ENCODE data around the gene XPR1. TPM values are rescaled to one million over a fixed set of nuclear protein-coding genes. Genes with fewer than 3 reads are reported as not detected.

Gene XPR1
- total RNA-seq, 1 experiment from 2014 or later, result 16.8 TPM

GRCh38 chr1:180933141-180933540 is 301.3 kb downstream of the XPR1 start:
- Histone ChIP-seq H3F3A (ENCODE audit: insufficient read depth, low read depth) (no peaks in the 10 kb centered on the region), H3K79me2 (ENCODE audit: low read depth) (no peaks in the 10 kb centered on the region), H3K4me3 (no peak overlapping the region), H3K4me2 (no peak overlapping the region), H2AFZ (no peak overlapping the region), H3K9me3 (ENCODE audit: insufficient read depth, low read depth) (no peaks in the 10 kb centered on the region), H3K9me2 (ENCODE audit: insufficient read depth) (no peaks in the 10 kb centered on the region), H3K36me3 (ENCODE audit: low read depth) (no peaks in the 10 kb centered on the region), H3K4me1 (replicated peaks; ENCODE audit: insufficient read depth) (no peaks in the 10 kb centered on the region), H4K20me1 (ENCODE audit: insufficient read depth) (no peaks in the 10 kb centered on the region), H3K27me3 (ENCODE audit: insufficient read depth, low read depth) (no peaks in the 10 kb centered on the region), H3K27ac (no peak overlapping the region)
- no peak for TF ChIP-seq EZH2 (IDR thresholded peaks at IDR 0.05; ENCODE audit: low read depth)
- no peak for TF ChIP-seq CTCF (conservative IDR thresholded peaks at IDR 0.05)
- ChIA-PET CTCF (no interaction called here), POLR2A (ENCODE audit: unreplicated experiment) (no interaction called here)
- BruUV-seq (replicated peaks), result no TSS peak
- intact Hi-C loops (cut with micrococcal nuclease; ENCODE audit: unreplicated experiment), result no loop called here
- no peak for DNase-seq

- Histone ChIP-seq H3K36me3 (ENCODE audit: low read depth) (no peaks in the 10 kb centered on the region), H3K27me3 (ENCODE audit: insufficient read depth, low read depth) (no peaks in the 10 kb centered on the region), H3K9me2 (ENCODE audit: insufficient read depth) (no peaks in the 10 kb centered on the region), H3K4me2 (no peak overlapping the region), H3F3A (ENCODE audit: insufficient read depth, low read depth) (no peaks in the 10 kb centered on the region), H3K9me3 (ENCODE audit: insufficient read depth, low read depth) (no peaks in the 10 kb centered on the region), H3K4me1 (replicated peaks; ENCODE audit: insufficient read depth) (no peaks in the 10 kb centered on the region), H3K27ac (no peak overlapping the region), H2AFZ (no peak overlapping the region), H4K20me1 (ENCODE audit: insufficient read depth) (no peaks in the 10 kb centered on the region), H3K79me2 (ENCODE audit: low read depth) (no peaks in the 10 kb centered on the region), H3K4me3 (no peak overlapping the region)
- CTCF ChIA-PET, result no interaction called here
- POLR2A ChIA-PET (ENCODE audit: unreplicated experiment), result no interaction called here
- DNase-seq, result no peak
- intact Hi-C loops (cut with micrococcal nuclease; ENCODE audit: unreplicated experiment), result no loop called here
- no TSS peak for BruUV-seq (replicated peaks)
- TF ChIP-seq CTCF (conservative IDR thresholded peaks at IDR 0.05) (no peak), EZH2 (IDR thresholded peaks at IDR 0.05; ENCODE audit: low read depth) (no peak)
These were observed 302.7 kb downstream of the XPR1 start for GRCh38 chr1:180934563-180934962.

GRCh38 chr1:180935326-180936109 is 303.7 kb downstream of the XPR1 start:
- Histone ChIP-seq H2AFZ (no peak overlapping the region), H3F3A (ENCODE audit: insufficient read depth, low read depth) (no peaks in the 10 kb centered on the region), H3K4me1 (replicated peaks; ENCODE audit: insufficient read depth) (no peaks in the 10 kb centered on the region), H3K79me2 (ENCODE audit: low read depth) (no peaks in the 10 kb centered on the region), H3K9me2 (ENCODE audit: insufficient read depth) (no peaks in the 10 kb centered on the region), H3K9me3 (ENCODE audit: insufficient read depth, low read depth) (no peaks in the 10 kb centered on the region), H3K27ac (no peak overlapping the region), H4K20me1 (ENCODE audit: insufficient read depth) (no peaks in the 10 kb centered on the region), H3K4me3 (no peak overlapping the region), H3K36me3 (ENCODE audit: low read depth) (no peaks in the 10 kb centered on the region), H3K27me3 (ENCODE audit: insufficient read depth, low read depth) (no peaks in the 10 kb centered on the region), H3K4me2 (no peak overlapping the region)
- TF ChIP-seq CTCF (conservative IDR thresholded peaks at IDR 0.05), result no peak
- no peak for TF ChIP-seq EZH2 (IDR thresholded peaks at IDR 0.05; ENCODE audit: low read depth)
- ChIA-PET CTCF (no interaction called here), POLR2A (ENCODE audit: unreplicated experiment) (no interaction called here)
- no TSS peak for BruUV-seq (replicated peaks)
- intact Hi-C loops (cut with micrococcal nuclease; ENCODE audit: unreplicated experiment), result no loop called here
- DNase-seq, result no peak

Data from PC-9 (cell line).